ENCODE data around the gene KIDINS220. TPM values are rescaled to one million over a fixed set of nuclear protein-coding genes. Genes with fewer than 3 reads are reported as not detected.

KIDINS220 gene
- total RNA-seq, 1 experiment from 2014 or later, result 26.8 TPM

DNA sequence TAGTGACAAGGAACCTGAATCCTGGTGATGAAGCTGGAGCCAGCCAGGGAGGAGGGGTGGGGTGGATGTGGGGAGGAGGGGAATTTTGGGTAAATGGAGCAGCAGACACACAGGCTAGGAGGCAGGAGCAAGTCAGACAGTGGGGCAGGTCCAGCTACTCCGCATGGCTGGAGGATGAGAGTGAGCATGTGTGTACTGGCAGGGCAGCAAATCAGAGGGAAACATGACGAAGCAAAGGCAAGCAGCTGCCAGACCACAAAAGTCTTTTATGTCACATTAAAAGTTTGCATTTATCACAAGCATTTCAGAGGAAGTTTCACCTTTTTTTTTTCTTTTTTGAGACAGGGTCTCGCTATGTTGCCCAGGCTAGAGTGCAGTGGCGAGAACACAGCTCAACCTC is 11.9 kb upstream of the KIDINS220 start:
- no peaks in the 10 kb centered on the region for H3K9me2 ChIP-seq (replicated peaks; ENCODE audit: insufficient read depth, low read length)
- H4K20me1 ChIP-seq (ENCODE audit: insufficient read depth, low read depth, low read length), result no peaks in the 10 kb centered on the region
- H3K4me1 ChIP-seq (ENCODE audit: low read length), result no peaks in the 10 kb centered on the region
- no peak overlapping the region for H2AFZ ChIP-seq (ENCODE audit: low read length)
- H3K36me3 ChIP-seq (ENCODE audit: insufficient read depth, low read length), result no peaks in the 10 kb centered on the region
- H3K27ac ChIP-seq (ENCODE audit: low read length), result no peak overlapping the region
- peak; percentile 16 for DNase-seq
- H3K79me2 ChIP-seq (ENCODE audit: low read length), result no peaks in the 10 kb centered on the region
- H3K9me3 ChIP-seq (ENCODE audit: low read length), result no peaks in the 10 kb centered on the region
- H3K4me2 ChIP-seq (ENCODE audit: low read depth, low read length, poor library complexity, severe bottlenecking), result no peak overlapping the region
- H3K27me3 ChIP-seq (ENCODE audit: low read length), result no peaks in the 10 kb centered on the region
- H3K4me3 ChIP-seq (ENCODE audit: low read length), result no peak overlapping the region
- no peak overlapping the region for H3K9ac ChIP-seq (ENCODE audit: low read length)

DNA sequence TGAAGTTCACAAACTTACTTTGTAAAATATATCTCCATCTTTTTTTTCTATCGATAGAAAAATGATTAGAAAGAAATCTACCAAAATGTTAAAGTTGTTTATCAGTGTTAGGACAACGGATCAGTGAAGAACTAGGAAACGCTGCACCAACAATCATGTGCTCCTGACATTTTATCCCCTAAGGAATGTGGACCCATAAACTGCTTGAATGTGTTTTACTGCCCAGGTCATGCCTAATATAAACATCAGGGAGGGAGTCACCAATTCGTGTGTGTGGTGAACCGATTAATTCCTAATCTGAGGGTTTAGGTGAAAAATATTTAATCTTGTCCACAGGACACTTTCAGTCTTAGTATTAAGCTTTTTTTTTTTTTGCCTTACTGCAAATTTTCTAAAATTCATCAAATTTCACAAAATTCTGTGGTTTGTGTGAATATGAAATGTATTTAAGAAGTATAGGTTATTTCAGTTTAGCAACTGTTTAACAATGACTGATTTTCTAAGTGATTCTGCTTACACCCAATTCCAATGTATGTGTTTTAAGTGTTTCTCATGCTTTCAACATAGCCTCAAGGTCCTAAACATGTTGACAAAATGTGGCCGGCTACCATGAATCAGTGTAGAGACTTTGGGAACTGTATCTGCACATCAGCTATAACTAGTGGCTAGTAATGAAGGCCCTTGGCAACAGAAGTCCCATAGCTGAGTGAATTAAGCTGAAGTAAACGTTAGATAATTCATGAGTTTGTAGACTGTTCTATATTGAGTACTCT is 11.1 kb upstream of the KIDINS220 start:
- Histone ChIP-seq H3K27me3 (ENCODE audit: low read length) (no peaks in the 10 kb centered on the region), H4K20me1 (ENCODE audit: insufficient read depth, low read depth, low read length) (no peaks in the 10 kb centered on the region), H2AFZ (ENCODE audit: low read length) (no peak overlapping the region), H3K79me2 (ENCODE audit: low read length) (no peaks in the 10 kb centered on the region), H3K27ac (ENCODE audit: low read length) (no peak overlapping the region), H3K4me2 (ENCODE audit: low read depth, low read length, poor library complexity, severe bottlenecking) (no peak overlapping the region), H3K9ac (ENCODE audit: low read length) (no peak overlapping the region), H3K4me3 (ENCODE audit: low read length) (no peak overlapping the region), H3K9me3 (ENCODE audit: low read length) (no peaks in the 10 kb centered on the region), H3K4me1 (ENCODE audit: low read length) (no peaks in the 10 kb centered on the region), H3K9me2 (replicated peaks; ENCODE audit: insufficient read depth, low read length) (no peaks in the 10 kb centered on the region), H3K36me3 (ENCODE audit: insufficient read depth, low read length) (no peaks in the 10 kb centered on the region)
- DNase-seq, result no peak

- Histone ChIP-seq H3K9me2 (replicated peaks; ENCODE audit: insufficient read depth, low read length) (no peaks in the 10 kb centered on the region), H3K9ac (ENCODE audit: low read length) (no peak overlapping the region), H2AFZ (ENCODE audit: low read length) (no peak overlapping the region), H3K4me3 (ENCODE audit: low read length) (no peak overlapping the region), H3K4me1 (ENCODE audit: low read length) (no peaks in the 10 kb centered on the region), H3K27ac (ENCODE audit: low read length) (no peak overlapping the region), H3K4me2 (ENCODE audit: low read depth, low read length, poor library complexity, severe bottlenecking) (no peak overlapping the region), H3K9me3 (ENCODE audit: low read length) (no peaks in the 10 kb centered on the region), H3K27me3 (ENCODE audit: low read length) (no peaks in the 10 kb centered on the region), H4K20me1 (ENCODE audit: insufficient read depth, low read depth, low read length) (no peaks in the 10 kb centered on the region), H3K36me3 (ENCODE audit: insufficient read depth, low read length) (no peaks in the 10 kb centered on the region), H3K79me2 (ENCODE audit: low read length) (no peaks in the 10 kb centered on the region)
- no peak for DNase-seq
These were observed 10.0 kb upstream of the KIDINS220 start for GRCh38 chr2:8847400-8847799.

- Histone ChIP-seq H3K4me3 (ENCODE audit: low read length) (no peak overlapping the region), H3K79me2 (ENCODE audit: low read length) (no peaks in the 10 kb centered on the region), H3K9me3 (ENCODE audit: low read length) (no peaks in the 10 kb centered on the region), H3K4me2 (ENCODE audit: low read depth, low read length, poor library complexity, severe bottlenecking) (no peak overlapping the region), H3K27me3 (ENCODE audit: low read length) (no peaks in the 10 kb centered on the region), H3K9ac (ENCODE audit: low read length) (no peak overlapping the region), H3K9me2 (replicated peaks; ENCODE audit: insufficient read depth, low read length) (no peaks in the 10 kb centered on the region), H3K36me3 (ENCODE audit: insufficient read depth, low read length) (no peaks in the 10 kb centered on the region), H3K4me1 (ENCODE audit: low read length) (no peaks in the 10 kb centered on the region), H2AFZ (ENCODE audit: low read length) (no peak overlapping the region), H4K20me1 (ENCODE audit: insufficient read depth, low read depth, low read length) (no peaks in the 10 kb centered on the region), H3K27ac (ENCODE audit: low read length) (no peak overlapping the region)
- DNase-seq, result peak; percentile 29
These were observed 4.5 kb upstream of the KIDINS220 start for GRCh38 chr2:8841932-8842331.

DNA sequence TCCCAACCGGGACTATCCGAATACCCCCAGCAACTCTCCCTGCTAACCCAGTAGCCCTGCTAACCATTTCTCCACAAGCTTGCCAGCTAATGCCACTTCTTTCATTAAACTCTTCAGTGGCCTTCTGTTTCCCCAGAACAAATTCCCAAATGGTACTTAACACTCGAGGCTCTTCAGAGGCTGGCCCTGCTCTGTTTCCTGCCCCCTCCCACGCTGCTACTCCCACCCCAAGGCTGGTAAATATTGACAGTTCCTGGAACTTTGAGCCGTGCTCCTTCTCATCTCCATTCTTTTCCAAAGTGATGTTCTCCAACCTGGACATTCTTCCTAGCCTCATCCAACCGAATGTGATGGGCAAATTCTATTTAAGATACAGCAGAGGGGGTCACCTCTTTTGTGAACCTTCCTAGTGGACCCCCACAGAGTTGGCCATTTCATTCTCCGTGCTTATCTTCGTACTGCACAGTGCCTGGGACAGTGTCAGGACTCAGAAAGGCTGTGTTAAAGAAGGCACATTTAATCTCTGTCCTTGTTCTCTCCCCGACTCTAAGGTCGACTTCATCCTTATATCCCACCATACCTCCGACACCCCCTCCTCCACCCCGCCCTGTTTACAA is 3.2 kb upstream of the KIDINS220 start:
- H3K79me2 ChIP-seq (ENCODE audit: low read length), result peaks cover 12% of the 10 kb centered on the region
- peaks cover 6% of the 10 kb centered on the region; the same call in 1 of the 2 replicates for H4K20me1 ChIP-seq (ENCODE audit: insufficient read depth, low read depth, low read length)
- no peak overlapping the region for H3K4me3 ChIP-seq (ENCODE audit: low read length)
- peak; percentile 41 for DNase-seq
- no peaks in the 10 kb centered on the region for H3K9me2 ChIP-seq (replicated peaks; ENCODE audit: insufficient read depth, low read length)
- no peak overlapping the region for H3K9ac ChIP-seq (ENCODE audit: low read length)
- peaks cover 9% of the 10 kb centered on the region for H3K4me1 ChIP-seq (ENCODE audit: low read length)
- no peak overlapping the region for H3K27ac ChIP-seq (ENCODE audit: low read length)
- H2AFZ ChIP-seq (ENCODE audit: low read length), result no peak overlapping the region
- no peaks in the 10 kb centered on the region for H3K9me3 ChIP-seq (ENCODE audit: low read length)
- no peaks in the 10 kb centered on the region; the same call in 1 of the 2 replicates for H3K27me3 ChIP-seq (ENCODE audit: low read length)
- H3K36me3 ChIP-seq (ENCODE audit: insufficient read depth, low read length), result no peaks in the 10 kb centered on the region
- H3K4me2 ChIP-seq (ENCODE audit: low read depth, low read length, poor library complexity, severe bottlenecking), result no peak overlapping the region

GRCh38 chr2:8839189-8839965 is 2.0 kb upstream of the KIDINS220 start:
- no peaks in the 10 kb centered on the region; the same call in 1 of the 2 replicates for H3K27me3 ChIP-seq (ENCODE audit: low read length)
- H3K4me3 ChIP-seq (ENCODE audit: low read length), result no peak overlapping the region
- no peak overlapping the region for H3K9ac ChIP-seq (ENCODE audit: low read length)
- no peaks in the 10 kb centered on the region for H3K36me3 ChIP-seq (ENCODE audit: insufficient read depth, low read length)
- H4K20me1 ChIP-seq (ENCODE audit: insufficient read depth, low read depth, low read length), result peaks cover 8% of the 10 kb centered on the region; the same call in 1 of the 2 replicates
- H3K27ac ChIP-seq (ENCODE audit: low read length), result no peak overlapping the region
- H3K4me2 ChIP-seq (ENCODE audit: low read depth, low read length, poor library complexity, severe bottlenecking), result no peak overlapping the region
- H3K79me2 ChIP-seq (ENCODE audit: low read length), result peaks cover 13% of the 10 kb centered on the region
- H3K9me2 ChIP-seq (replicated peaks; ENCODE audit: insufficient read depth, low read length), result no peaks in the 10 kb centered on the region
- peaks cover 9% of the 10 kb centered on the region for H3K4me1 ChIP-seq (ENCODE audit: low read length)
- no peak overlapping the region for H2AFZ ChIP-seq (ENCODE audit: low read length)
- peak; percentile 22 for DNase-seq
- H3K9me3 ChIP-seq (ENCODE audit: low read length), result no peaks in the 10 kb centered on the region

DNA sequence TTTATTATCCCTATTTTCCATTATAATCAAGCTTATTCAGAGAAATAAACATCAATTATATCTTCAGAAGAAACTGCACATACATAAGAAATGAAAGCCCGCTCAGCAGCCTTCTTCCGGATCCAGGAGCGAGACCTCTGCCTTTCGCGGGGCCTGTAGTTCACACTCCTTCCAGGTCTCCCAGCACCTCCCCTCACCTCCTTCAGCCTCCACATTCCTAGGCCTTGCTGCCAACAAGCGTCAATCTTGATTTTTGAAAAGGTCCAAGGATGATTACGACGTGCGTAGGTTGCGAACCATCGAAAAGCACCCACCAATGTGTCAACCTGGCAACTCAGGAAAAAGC is 355 bp upstream of the KIDINS220 start:
- peaks cover 26% of the 10 kb centered on the region for H3K79me2 ChIP-seq (ENCODE audit: low read length)
- no peaks in the 10 kb centered on the region for H3K36me3 ChIP-seq (ENCODE audit: insufficient read depth, low read length)
- no peaks in the 10 kb centered on the region; the same call in 1 of the 2 replicates for H3K27me3 ChIP-seq (ENCODE audit: low read length)
- H3K4me2 ChIP-seq (ENCODE audit: low read depth, low read length, poor library complexity, severe bottlenecking), result no peak overlapping the region
- no peak overlapping the region for H3K27ac ChIP-seq (ENCODE audit: low read length)
- peak overlapping the region; percentile 87; the same call in 1 of the 2 replicates for H3K4me3 ChIP-seq (ENCODE audit: low read length)
- H3K9me2 ChIP-seq (replicated peaks; ENCODE audit: insufficient read depth, low read length), result no peaks in the 10 kb centered on the region
- H3K4me1 ChIP-seq (ENCODE audit: low read length), result peaks cover 9% of the 10 kb centered on the region
- no peak overlapping the region; the same call in 1 of the 2 replicates for H2AFZ ChIP-seq (ENCODE audit: low read length)
- H3K9me3 ChIP-seq (ENCODE audit: low read length), result no peaks in the 10 kb centered on the region
- no peak overlapping the region for H3K9ac ChIP-seq (ENCODE audit: low read length)
- H4K20me1 ChIP-seq (ENCODE audit: insufficient read depth, low read depth, low read length), result peaks cover 16% of the 10 kb centered on the region; the same call in 1 of the 2 replicates
- DNase-seq, result no peak

DNA sequence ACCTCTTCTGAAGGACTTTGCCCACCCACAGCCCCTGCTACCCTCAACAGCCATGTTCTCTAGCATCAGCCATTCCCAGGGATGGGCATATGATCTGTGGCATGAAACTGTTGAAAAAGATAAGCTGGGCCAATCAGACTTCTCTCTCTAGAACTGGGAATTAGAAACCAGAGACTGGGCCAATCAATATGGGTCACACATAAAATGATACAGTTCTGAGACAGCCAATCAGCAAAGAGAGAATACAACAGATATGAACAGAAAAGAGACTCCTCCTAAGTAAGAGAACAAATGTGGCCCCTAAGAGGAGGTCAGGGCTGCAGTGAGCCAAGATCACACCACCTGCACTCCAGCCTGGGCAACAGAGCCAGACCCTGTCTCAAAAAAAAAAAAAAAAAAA is 2.1 kb downstream of the KIDINS220 start:
- Histone ChIP-seq H3K4me2 (ENCODE audit: low read depth, low read length, poor library complexity, severe bottlenecking) (no peak overlapping the region), H4K20me1 (ENCODE audit: insufficient read depth, low read depth, low read length) (peaks cover 26% of the 10 kb centered on the region), H3K9ac (ENCODE audit: low read length) (no peak overlapping the region), H3K36me3 (ENCODE audit: insufficient read depth, low read length) (no peaks in the 10 kb centered on the region), H3K9me3 (ENCODE audit: low read length) (no peaks in the 10 kb centered on the region), H3K27ac (ENCODE audit: low read length) (no peak overlapping the region), H3K79me2 (ENCODE audit: low read length) (peaks cover 38% of the 10 kb centered on the region), H3K4me1 (ENCODE audit: low read length) (peaks cover 9% of the 10 kb centered on the region), H2AFZ (ENCODE audit: low read length) (no peak overlapping the region), H3K9me2 (replicated peaks; ENCODE audit: insufficient read depth, low read length) (no peaks in the 10 kb centered on the region), H3K27me3 (ENCODE audit: low read length) (no peaks in the 10 kb centered on the region; the same call in 1 of the 2 replicates), H3K4me3 (ENCODE audit: low read length) (no peak overlapping the region)
- DNase-seq, result peak; percentile 19

Measured in Karpas-422 (cell line).